C4-2B (cell line): ENCODE data around the gene ENPP3.

Source experiments
- H3K27ac ChIP-seq: fragments of 450-650 bp; 2 replicates; pipeline ENCODE4 v1.5.1; 2017
- CTCF ChIP-seq: fragments of 450-650 bp; conservative IDR thresholded peaks from 2 replicates; pipeline ENCODE4 v1.5.1; 2017; ENCODE audit warnings: mild to moderate bottlenecking
- ZFX ChIP-seq: fragments of 450-650 bp; IDR thresholded peaks from 2 replicates; pipeline ENCODE4 v1.6.1; 2017

ENPP3 gene

DNA sequence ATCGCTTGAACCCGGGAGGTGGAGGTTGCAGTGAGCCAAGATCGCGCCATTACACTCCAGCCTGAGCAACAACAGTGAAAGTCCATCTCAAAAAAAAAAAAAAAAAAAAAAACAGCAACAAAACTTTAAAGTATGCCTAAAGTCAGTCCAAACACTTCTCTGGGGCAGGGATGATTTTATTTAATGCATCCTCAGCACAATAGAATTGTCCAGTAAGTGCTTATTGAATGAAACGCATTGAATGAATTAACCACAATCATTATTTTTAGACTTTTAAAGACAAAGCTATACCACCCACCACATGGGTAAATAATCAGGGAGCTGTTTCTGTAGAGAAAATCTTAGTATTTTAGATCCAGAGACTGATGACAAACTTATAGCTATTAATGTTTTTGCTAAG, 90.4 kb downstream of the ENPP3 start:
- H3K27ac ChIP-seq: no peak overlapping the region

GRCh38 chr6:131727868-131728267, 90.8 kb downstream of the ENPP3 start:
- TF ChIP-seq ZFX: no peak
- TF ChIP-seq CTCF: no peak
- H3K27ac ChIP-seq: no peak overlapping the region

More for the DNA sequence above, 90.4 kb downstream of the ENPP3 start:
- TF ChIP-seq CTCF (no peak), ZFX (no peak)

- TF ChIP-seq CTCF (no peak), ZFX (no peak)
- no peak overlapping the region for H3K27ac ChIP-seq
Measured at GRCh38 chr6:131728296-131728939, 91.3 kb downstream of the ENPP3 start.

GRCh38 chr6:131729550-131729949, 92.4 kb downstream of the ENPP3 start:
- H3K27ac ChIP-seq: no peak overlapping the region
- TF ChIP-seq CTCF (no peak), ZFX (no peak)

DNA sequence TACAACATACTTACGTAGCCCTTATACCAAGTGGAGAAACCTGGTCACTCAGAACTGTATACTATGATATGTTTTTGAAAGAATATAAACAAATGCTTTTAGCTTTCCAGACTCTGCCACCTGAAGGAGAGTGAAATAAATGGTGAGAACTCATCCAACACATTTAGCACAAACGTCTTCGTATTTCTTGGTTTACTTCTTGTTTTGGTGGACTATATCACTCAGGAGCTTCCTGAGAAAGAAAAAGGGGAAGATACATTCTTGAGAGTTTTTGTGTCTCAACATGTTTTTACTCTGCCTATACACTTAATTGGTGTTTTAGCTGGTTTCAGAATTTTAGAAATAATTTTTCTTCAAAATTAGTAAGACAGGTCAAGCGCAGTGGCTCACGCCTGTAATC, 93.2 kb downstream of the ENPP3 start:
- TF ChIP-seq ZFX (no peak), CTCF (no peak)
- H3K27ac ChIP-seq: no peak overlapping the region

DNA sequence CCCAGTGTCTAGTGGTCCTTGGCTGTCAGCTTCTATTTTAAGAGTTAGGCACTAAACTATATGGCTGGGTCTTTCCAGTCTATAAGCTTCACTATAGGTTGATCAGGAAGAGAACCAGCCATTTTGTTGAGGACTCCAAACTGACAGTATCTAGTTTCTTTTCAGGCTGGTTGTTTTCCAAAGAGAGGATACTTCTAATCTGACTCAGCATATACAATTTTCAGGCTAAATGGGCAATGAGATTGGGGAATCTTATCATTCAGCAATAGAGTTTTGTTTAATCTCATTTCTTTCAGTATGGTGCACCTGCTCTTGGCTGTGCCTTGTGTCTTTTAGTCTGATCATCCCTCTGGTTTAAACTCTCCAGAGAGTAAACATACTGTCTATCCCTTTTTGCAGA, 94.1 kb downstream of the ENPP3 start:
- TF ChIP-seq CTCF (no peak), ZFX (no peak)

GRCh38 chr6:131733376-131734016, 96.4 kb downstream of the ENPP3 start:
- H3K27ac ChIP-seq: no peak overlapping the region
- no peak for TF ChIP-seq ZFX
- no peak for TF ChIP-seq CTCF

More for the DNA sequence above, 94.1 kb downstream of the ENPP3 start:
- no peak overlapping the region for H3K27ac ChIP-seq
